Mesothelial cell of epicardium (in vitro differentiated cells): ENCODE measurements around the gene ACOXL. TPM values are rescaled to one million over a fixed set of nuclear protein-coding genes. Genes with fewer than 3 reads are reported as not detected.

ENCODE experiments used
- DNase-seq, 2 experiments: peaks; one replicate each; pipeline ENCODE4 v3.0.0; 2021; ENCODE audit warnings: low spot score in 2 of 2; ENCODE audit not compliant: unreplicated experiment in 2 of 2
- H3K27ac Mint-ChIP-seq: 2 replicates; pipeline ENCODE4 v1.8.0; 2021; ENCODE audit warnings: mixed read lengths
- H3K27me3 Mint-ChIP-seq: 2 replicates; pipeline ENCODE4 v1.8.0; 2021; ENCODE audit warnings: low read depth, mixed read lengths
- H3K36me3 Mint-ChIP-seq: 2 replicates; pipeline ENCODE4 v1.8.0; 2021; ENCODE audit warnings: mixed read lengths
- H3K4me1 Mint-ChIP-seq: 2 replicates; pipeline ENCODE4 v1.8.0; 2021; ENCODE audit warnings: mixed read lengths
- H3K4me3 Mint-ChIP-seq: 2 replicates; pipeline ENCODE4 v1.8.0; 2021; ENCODE audit warnings: mild to moderate bottlenecking, moderate library complexity, mixed read lengths
- H3K9me3 Mint-ChIP-seq: 2 replicates; pipeline ENCODE4 v1.8.0; 2021; ENCODE audit warnings: mixed read lengths
- total RNA-seq: library from RNA; stranded (reverse); gene quantifications from 3 replicates; pipeline ENCODE4 v1.2.1, GENCODE V29; 2021
- TF ChIP-seq, protein P1 (sequence below): fragments of 200-600 bp; sonication (generic); IDR thresholded peaks from one replicate; pipeline ENCODE4 v1.5.0; 2021; ENCODE audit warnings: antibody characterized with exemption; ENCODE audit not compliant: unreplicated experiment

The ACOXL gene
- total RNA-seq, 1 donor from 2014 or later, result 0.20 TPM

DNA sequence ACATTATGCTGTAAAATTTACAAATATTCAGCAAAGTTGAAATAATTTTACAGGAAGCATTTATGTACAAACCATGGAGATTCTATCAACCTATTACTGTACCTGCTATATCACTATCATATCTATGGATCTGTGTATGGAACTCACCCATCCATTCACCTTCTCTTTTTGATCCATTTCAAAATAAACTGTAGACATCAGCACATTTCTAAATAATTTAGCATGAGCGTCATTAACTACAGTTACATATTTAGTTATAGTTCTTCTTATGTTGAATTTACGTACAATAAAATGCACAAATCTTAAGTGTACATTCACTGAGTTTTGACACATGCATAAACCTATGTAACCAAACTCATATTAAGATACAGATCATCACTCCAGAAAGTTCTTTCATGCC, 260.5 kb downstream of the ACOXL start:
- TF ChIP-seq, protein P1, sequence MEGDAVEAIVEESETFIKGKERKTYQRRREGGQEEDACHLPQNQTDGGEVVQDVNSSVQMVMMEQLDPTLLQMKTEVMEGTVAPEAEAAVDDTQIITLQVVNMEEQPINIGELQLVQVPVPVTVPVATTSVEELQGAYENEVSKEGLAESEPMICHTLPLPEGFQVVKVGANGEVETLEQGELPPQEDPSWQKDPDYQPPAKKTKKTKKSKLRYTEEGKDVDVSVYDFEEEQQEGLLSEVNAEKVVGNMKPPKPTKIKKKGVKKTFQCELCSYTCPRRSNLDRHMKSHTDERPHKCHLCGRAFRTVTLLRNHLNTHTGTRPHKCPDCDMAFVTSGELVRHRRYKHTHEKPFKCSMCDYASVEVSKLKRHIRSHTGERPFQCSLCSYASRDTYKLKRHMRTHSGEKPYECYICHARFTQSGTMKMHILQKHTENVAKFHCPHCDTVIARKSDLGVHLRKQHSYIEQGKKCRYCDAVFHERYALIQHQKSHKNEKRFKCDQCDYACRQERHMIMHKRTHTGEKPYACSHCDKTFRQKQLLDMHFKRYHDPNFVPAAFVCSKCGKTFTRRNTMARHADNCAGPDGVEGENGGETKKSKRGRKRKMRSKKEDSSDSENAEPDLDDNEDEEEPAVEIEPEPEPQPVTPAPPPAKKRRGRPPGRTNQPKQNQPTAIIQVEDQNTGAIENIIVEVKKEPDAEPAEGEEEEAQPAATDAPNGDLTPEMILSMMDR, result no peak
- Mint-ChIP-seq H3K4me1 (peaks cover 16% of the 10 kb centered on the region), H3K4me3 (no peak overlapping the region), H3K36me3 (peaks cover 2% of the 10 kb centered on the region), H3K27ac (no peak overlapping the region), H3K27me3 (peaks cover 11% of the 10 kb centered on the region), H3K9me3 (peaks cover 40% of the 10 kb centered on the region)
- DNase-seq, result no peak

- H3K4me1 Mint-ChIP-seq, result peaks cover 21% of the 10 kb centered on the region
- H3K9me3 Mint-ChIP-seq, result peaks cover 36% of the 10 kb centered on the region
- H3K4me3 Mint-ChIP-seq, result no peak overlapping the region
- peaks cover 11% of the 10 kb centered on the region for H3K27me3 Mint-ChIP-seq
- no peak overlapping the region for H3K27ac Mint-ChIP-seq
- TF ChIP-seq, protein P1, result no peak
- no peak for DNase-seq
- H3K36me3 Mint-ChIP-seq, result peaks cover 2% of the 10 kb centered on the region
Observed at GRCh38 chr2:110993557-110994231, 261.3 kb downstream of the ACOXL start.

GRCh38 chr2:110994250-110994961, 262.0 kb downstream of the ACOXL start:
- Mint-ChIP-seq H3K27me3 (peaks cover 11% of the 10 kb centered on the region), H3K4me1 (peaks cover 21% of the 10 kb centered on the region), H3K27ac (no peak overlapping the region), H3K4me3 (no peak overlapping the region), H3K9me3 (peaks cover 29% of the 10 kb centered on the region), H3K36me3 (peaks cover under 1% of the 10 kb centered on the region)
- DNase-seq, result no peak
- TF ChIP-seq, protein P1, result no peak

- Mint-ChIP-seq H3K9me3 (peaks cover 30% of the 10 kb centered on the region), H3K27ac (no peak overlapping the region), H3K4me1 (peaks cover 21% of the 10 kb centered on the region), H3K4me3 (no peak overlapping the region), H3K27me3 (peaks cover 15% of the 10 kb centered on the region), H3K36me3 (no peaks in the 10 kb centered on the region)
- TF ChIP-seq, protein P1, result no peak
- DNase-seq, result no peak
Observed at GRCh38 chr2:110995911-110996310, 263.5 kb downstream of the ACOXL start.

GRCh38 chr2:110997331-110998045, 265.1 kb downstream of the ACOXL start:
- peaks cover 16% of the 10 kb centered on the region for H3K27me3 Mint-ChIP-seq
- TF ChIP-seq, protein P1, result no peak
- H3K36me3 Mint-ChIP-seq, result peaks cover 2% of the 10 kb centered on the region
- H3K9me3 Mint-ChIP-seq, result peaks cover 30% of the 10 kb centered on the region
- peaks cover 21% of the 10 kb centered on the region for H3K4me1 Mint-ChIP-seq
- no peak for DNase-seq
- H3K27ac Mint-ChIP-seq, result no peak overlapping the region
- no peak overlapping the region for H3K4me3 Mint-ChIP-seq
